GM21723 (cell line): ENCODE data around the gene KIF13A.
A peak's percentile ranks its signal among the peaks of the same experiment; 100 is the strongest.
"Not testable (repeated sequence)": the region's sequence is repeated elsewhere in the genome, so short reads cannot be mapped to it uniquely, and the experiment has no call there.

Experiments
- ATAC-seq: cut with Tn5 transposase; IDR thresholded peaks from one replicate; pipeline ENCODE4 v1.9.1; 2021; ENCODE audit warnings: mild to moderate bottlenecking, moderate library complexity; ENCODE audit not compliant: unreplicated experiment

KIF13A gene

DNA sequence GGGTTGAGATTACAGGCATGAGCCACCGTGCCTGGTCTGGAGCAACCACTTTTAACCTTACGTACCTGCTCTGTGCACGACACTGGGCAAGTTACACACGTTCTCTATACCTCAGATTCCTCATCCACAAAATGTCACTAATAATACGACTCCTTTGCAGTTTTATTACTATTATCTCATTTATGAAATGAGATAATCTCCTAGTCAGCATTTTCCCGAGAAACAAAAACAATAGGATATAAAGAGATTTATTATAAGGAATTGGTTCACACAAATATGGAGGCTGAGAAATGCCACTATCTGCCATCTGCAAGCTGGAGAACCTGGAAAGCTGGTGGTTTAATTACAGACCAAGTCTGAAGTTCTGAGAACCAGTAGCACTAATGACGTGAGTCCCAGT is 12.0 kb upstream of the KIF13A start:
- ATAC-seq = no peak

DNA sequence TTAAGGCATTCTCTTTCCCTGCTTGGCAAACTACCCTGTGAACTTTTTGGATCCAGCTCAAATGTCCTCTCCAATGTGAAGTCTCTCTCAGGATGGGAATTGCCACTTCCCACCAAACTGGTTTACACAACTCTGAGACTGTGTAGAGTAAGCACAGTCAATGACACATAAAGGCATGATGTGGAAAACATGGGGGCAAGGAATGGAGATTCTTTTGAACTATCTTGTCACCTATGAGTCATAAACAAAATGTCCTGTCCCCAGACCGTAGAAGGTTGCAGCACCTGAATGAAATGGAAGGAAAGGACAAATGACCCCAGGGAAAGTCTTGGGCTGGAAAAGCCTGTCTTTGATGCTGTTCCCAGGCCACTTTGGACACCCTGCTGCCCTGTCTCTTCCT is 11.0 kb upstream of the KIF13A start:
- ATAC-seq = no peak

DNA sequence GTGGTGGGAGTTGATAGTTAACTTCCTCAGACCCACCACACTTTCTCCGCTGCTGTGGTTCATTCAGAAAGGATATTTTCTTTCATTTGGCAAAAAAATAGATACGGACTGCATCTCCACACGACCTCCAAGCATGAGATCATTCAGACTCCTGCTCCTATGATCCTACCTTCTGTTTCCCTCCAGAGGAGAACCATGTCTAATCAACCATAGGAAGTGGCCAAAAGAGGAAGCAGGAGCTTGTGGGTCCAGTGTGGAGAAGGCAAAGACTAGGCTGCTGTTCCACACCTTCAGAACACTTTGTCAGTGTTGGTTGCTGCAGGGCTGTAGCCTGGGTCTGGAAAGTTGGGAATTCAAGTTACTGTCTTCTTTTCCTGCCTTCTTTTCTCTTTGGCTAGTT is 10.6 kb upstream of the KIF13A start:
- ATAC-seq = no peak

DNA sequence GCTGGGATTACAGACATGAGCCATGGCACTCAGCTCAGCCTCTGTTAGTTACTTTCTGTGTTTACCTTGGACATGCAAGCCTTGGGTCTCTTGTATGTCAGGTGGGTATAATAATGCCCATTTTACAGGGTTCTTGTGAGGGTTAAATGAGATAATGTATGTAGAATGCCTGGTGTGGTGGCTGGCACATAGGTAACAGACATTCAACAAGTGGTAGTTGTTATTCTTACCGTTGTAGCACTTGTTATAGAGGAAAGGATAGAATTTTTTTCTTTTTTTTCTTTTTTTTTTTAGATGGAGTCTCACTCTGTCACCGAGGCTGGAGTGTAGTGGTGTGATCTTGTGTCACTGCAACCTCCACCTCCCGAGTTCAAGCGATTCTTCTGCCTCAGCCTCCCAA is 8.0 kb upstream of the KIF13A start:
- ATAC-seq = no peak

DNA sequence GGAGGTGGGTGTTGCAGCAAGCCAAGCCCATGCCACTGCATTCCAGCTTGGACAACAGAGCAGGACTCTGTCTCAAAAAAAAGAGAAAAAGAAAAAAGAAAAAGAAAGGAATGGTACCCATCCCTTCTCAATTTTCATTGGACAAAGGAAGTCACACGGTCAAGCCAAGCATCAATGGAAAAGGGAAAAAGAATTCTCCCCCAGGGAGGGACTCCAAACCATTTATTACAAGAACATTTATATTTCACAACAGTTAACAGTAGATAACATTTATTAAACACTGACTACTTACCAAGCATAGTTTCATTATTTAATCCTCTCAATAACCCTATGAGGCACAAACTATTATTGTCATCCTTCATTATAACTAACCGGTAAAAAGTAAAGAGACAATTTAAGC is 6.6 kb upstream of the KIF13A start:
- ATAC-seq = no peak

DNA sequence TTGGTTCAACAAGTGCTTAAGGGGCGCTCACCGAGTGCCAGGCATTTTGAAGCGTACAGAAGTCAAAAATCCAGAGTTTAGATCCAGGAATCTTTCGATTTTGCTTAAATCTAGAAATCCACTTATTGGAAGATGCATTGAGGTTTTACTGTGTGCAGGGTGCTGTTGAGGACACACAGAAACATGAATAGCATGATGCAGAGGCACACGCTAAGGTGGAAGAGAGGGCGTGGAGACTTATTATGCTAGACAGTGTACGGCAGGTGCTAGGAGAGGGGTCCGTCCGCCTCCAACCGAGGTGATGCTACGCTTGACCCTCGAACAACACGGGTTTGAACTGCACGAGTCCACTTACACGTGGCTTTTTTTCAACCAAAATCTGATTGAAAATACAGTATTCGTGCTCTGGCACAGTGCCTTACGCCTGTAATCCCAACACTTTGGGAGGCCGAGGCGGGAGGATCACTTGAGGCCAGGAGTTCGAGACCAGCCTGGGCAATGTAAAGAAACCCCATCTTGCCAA is 1.0 kb upstream of the KIF13A start:
- no peak for ATAC-seq

DNA sequence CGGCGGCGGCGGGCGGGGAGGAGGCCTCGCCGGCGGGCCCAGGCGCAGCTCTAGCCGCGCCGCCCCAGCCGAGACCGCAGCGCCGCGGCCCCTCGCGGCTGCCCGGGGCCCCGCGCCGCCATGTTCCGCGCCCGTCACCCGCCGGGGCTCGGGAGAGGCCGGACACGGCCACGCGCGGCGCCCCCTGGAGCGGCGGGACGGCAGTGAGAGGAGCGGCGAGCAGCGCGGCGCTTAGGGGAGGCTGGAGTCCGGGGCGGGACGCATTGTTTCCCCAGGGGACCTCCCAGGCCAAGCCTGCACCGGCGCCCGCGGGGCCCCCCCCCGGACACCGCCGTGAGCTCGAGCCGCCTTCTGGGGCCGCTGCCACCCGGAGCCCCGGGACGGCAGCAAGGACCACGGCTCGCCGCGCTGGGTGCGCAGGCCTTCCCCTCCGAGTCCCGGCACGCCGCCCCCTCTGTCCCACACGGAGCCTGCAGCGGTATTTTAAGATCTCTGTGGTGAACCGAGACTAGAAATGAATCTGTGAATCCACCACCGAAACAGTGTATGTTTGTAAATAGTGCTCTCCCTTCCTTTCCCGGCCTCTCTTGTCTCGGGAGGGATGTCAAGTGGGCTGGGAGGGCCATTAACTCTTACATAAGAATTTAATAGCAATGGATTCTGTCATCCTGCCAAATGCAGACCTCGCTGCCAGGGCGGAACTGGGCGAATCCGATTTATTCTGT is 424 bp upstream of the KIF13A start:
- peak; percentile 83 for ATAC-seq

DNA sequence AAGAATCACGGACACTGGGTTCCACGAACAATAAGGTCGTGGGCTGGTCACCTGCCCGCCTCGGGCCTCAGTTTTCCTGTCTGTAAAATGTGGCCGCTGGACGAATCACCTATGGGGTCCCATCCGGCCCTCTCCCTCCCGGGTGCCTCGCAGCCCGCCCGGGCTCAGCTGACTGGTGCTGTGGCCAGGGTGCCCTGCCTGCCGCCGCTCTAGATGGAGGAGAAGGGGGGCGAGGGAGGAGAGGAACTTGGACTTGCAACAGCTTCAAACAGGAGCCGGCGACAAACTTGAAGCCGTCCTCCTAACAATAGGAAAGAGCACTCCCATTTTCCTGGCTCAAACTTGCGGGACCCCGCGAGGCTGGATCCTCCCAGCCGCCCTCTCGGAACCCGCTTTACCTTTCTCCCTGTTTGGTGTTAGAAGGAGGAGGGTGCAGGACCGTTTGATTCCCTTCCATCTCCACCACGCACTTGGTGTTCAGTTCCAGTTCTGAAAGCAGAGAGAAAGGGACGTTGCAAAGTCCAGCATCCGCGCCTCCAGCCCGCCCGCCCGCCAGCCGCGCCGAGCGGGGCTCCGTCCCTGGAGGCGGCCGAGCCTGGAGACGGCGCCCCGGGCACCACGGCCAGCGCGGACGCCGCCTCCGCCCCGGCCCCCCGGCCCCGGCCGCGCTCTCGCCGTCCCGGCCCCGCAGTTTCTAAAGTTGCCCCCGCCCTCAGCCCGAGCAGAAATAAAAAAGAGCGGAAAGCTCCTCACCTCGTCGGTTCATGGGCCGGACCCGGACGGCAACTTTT is 584 bp downstream of the KIF13A start:
- ATAC-seq = peak; percentile 26

DNA sequence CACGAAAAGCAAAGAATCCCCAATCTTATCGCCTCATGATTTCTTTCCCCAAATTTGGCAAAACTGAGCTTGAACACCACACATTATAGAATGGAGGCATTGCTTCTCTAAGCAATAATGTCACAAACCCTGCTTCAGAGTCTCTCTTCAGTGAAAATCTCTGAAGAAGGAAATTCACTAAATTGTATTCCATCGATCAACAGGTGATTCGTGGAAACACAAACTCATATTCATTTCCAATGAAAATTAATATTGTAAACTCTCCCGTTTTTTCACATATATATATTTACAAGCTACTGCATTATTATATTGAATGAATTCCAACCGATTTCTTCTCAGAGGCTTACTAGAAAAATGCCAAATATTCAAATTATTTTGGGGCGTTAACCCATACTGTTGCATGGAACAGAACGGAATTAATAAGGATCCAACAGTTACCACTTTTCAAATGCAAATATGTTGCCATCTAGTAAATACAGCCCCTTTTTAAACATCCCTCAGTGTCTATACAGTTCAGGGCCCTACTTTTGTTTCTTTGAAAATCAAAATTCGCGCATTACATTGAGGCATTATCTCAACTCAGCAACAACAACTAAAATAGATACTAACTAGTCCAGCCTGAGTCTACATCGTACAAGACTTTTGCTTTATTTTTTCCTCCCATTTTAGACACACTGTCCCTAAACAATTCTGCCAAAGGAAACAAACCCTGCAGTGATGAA is 1.3 kb downstream of the KIF13A start:
- no peak for ATAC-seq

DNA sequence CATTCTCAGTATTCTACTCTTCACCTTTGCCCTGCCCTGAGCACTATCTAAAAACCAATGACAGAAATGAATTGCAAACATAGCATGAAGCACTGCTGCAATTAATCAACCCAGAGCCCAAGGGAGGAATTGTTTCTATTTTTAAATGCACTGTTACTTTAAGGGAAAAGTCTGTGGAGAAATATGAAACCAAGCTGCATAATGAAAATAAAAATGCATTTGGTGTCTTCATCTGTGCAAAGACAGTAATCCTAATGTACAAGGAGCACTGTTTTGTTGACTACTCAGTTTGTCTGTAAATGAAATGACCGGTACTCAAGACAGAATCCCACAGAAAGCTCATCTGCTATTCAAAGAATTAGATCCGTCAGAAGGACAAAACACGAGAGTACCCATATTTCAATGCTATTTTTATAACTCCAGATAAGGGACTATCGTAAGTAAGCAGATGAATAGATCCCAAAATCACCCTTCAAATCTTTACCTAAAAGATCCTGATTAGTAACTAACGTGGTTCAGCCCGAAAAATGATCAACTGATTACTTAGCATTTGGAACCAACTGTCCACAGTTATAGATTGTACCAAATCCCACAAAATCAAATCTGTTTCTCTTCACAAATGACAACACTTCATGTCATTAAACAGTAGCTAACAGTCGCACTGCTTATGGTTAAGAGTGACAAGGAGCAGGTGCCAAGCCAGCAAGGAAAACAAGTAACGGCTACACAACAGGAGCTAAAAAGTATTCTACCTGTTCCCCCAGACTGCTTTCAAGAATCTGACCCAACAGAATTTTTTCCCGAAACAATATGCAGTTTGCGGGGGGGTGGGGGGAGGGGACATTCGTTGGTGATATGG is 2.4 kb downstream of the KIF13A start:
- ATAC-seq = no peak

DNA sequence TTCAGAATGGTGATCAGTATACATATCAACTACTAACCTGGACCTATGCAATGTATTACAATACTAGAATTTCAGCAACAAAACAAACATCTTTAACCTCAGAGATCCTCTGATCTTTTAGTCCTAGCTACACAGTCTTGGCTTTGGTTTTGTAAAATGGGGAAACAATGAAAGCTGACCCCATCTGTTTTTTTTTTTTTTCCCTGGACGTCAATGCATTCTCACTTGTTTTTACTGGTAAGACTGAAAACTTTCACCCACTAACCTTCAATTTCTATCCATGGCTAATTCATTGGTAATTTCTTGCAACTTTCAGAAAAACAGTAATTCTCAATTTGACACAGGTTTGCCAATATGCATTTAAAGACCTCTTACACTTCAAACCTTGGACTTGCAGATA is 3.0 kb downstream of the KIF13A start:
- no peak for ATAC-seq

DNA sequence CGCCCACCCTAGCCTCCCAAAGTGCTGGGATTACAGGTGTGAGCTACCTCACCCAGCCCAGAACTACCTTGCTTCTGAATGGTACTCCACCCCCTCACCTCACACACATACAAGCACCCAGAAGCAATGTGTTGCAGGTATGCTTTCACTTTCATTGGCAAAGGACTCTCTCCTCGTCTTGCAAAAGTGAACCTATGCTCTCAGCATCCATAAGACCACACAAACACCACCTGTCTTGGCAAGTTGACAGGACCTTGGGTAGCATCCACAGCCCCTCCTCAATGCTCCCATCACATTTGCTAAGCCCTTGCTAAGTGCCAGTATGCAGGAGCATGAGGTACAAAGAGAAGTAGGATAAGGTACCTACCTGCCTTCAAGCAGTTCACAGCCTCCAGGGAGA is 3.7 kb downstream of the KIF13A start:
- ATAC-seq = no peak

DNA sequence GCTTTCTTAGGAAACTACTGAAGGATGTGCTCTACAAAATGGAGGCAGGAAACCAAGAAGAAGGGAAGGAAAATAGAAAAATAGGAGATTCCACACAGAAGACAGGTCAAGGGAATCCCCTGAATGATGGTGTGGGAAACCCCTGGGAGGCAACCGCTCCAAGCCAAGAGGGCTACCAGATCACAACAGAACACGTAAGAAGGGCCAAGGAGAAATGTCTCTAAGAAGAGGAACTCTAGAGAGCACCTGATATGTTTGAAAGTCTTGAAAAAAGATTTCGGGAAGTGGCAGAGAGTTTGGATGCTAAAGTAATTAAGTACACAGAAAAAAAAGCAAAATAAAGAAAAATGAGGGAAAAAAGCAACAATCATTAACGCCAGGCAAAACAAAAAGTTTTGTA is 7.1 kb downstream of the KIF13A start:
- no peak for ATAC-seq

DNA sequence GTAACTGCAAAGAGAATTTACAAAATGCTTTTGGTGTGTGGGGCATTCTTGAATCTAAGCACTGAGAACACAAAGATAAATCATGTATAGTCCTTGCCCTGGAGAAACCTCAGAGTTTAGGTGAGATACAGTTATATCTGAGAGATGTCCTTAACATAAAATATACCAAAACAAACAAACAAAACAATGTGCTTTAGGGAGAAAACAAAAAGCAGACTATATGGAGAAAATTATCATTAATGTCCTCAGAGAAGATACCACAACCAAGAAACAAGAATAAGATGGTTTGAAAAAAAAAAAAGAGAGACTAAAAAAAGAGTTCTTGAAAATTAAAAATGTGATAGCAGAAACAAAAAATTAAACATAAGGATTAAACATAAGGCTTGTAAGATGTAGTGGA is 8.0 kb downstream of the KIF13A start:
- ATAC-seq = no peak

DNA sequence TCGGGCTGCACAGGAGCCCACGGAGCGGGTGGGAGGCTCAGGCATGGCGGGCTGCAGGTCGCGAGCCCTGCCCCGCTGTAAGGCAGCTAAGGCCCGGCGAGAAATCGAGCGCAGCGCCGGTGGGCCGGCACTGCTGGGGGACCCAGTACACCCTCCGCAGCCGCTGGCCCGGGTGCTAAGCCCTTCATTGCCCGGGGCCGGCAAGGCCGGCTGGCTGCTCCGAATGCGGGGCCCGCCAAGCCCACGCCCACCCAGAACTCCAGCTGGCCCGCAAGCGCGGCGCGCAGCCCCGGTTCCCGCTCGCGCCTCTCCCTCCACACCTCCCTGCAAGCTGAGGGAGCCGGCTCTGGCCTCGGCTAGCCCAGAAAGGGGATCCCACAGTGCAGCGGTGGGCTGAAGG is 11.2 kb downstream of the KIF13A start:
- not testable (repeated sequence) for ATAC-seq

DNA sequence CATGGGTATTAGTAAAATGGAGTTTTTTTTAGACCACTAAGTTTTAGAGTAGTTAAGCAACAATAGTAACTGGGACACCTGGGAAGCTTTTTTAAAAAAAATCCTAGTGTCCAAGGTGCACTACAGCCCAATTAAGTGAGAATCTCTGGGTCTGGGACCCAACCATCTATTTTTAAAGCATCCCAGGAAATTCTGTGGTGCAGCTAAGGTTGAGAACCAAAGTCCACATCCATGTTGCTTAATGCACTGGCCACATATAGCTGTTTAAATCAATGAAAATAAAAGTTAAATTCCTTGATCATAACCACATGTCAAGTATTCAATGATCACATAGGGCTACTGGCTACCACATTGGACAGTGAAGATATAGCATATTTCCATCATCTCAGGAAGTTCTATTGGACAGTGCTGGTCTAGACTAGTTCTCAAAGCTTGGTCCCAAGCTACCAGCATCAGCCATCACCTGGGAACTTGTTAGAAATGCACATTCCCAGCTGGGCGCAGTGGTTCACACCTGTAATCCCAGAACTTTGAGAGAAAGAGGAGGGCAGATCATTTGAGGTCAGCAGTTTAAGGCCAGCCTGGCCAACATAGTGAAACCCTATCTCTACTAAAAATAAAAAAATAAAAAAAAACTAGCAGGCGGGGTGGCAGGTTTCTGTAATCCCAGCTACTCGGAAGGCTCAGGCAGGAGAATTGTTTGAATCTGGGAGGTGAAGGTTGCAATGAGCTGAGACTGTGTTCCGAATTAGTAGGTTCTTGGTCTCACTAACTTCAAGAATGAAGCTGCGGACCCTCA is 12.7 kb downstream of the KIF13A start:
- ATAC-seq = no peak

DNA sequence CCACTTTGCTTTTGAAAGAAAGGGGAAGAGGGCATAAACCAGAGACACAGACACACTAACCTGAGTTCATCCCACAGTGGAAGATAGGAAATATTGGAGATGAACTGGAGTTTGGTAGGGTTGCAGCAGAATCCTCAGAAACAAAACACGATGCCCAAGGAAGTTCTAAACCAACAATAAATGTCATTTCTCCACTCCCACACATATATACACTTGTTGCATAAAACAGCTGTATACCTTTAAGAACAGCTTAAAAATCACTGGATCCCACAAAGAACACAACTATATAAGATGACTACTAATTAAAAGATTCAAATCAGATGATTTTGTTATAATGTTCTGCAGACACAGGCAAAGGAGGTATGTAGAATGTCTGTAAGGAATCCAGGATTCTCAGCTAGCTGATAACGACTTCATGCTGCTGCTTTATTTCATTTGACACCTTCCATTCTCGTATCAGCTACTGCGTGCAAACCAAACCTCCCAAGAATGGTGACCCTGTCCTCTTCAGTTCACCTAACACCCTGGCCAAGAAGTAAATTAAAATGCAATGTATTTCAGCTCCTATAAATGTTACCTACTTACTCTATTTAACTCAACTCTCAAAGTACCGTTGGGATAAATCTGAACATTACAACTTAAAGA is 14.3 kb downstream of the KIF13A start:
- no peak for ATAC-seq

DNA sequence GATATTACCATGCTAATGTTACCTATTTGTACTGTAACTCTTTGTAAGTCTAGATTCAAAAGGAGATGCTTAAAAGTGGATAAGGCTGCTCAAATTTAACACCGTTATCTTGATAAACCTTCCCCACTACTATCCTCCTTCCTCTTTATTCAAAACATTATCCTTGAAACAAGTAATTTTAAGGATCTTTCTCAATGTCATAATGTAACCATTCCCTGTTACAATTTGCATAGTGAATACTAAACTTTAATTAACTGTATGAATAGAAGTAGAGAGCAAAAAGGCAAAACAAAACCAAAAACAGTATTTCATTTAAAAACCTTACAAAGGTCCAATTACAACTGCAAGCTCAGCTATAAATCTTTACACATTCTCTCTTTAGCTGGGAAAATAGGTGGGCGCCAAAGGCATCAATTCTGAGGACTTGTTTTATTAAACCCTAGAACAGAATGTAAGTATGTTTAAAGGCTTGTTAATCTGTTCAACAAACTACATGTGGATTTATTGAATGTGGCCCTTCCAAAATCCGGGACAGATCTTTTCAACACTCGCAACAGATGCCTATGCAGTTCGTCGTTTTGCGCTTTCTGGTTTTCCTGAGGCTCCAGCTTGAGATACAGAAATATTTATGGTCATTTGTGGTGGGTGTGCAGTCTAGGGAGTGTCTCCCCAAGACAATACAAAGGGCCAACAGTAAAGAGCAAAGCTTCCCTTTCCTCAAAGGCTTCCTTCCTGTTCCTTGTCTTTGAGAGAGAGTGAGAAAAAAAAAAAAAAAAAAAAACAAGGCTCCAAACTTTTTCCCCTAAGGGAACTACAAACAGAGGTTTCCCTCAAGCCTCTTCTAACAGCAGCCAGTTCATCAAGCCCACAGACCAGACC is 15.1 kb downstream of the KIF13A start:
- ATAC-seq = no peak
